ENCODE measurements around the gene CD9.
"Not testable (repeated sequence)": the region's sequence is repeated elsewhere in the genome, so short reads cannot be mapped to it uniquely, and the experiment has no call there.

Gene CD9

GRCh38 chr12:6180268-6181051, 19.7 kb upstream of the CD9 start:
- no peak for DNase-seq

GRCh38 chr12:6181166-6181565, 19.0 kb upstream of the CD9 start:
- DNase-seq: no peak

- DNase-seq: no peak
Observed at GRCh38 chr12:6181583-6182278, 18.5 kb upstream of the CD9 start.

- no peak for DNase-seq
Observed at GRCh38 chr12:6182279-6182898, 17.8 kb upstream of the CD9 start.

GRCh38 chr12:6183689-6184428, 16.3 kb upstream of the CD9 start:
- DNase-seq: no peak

GRCh38 chr12:6185961-6186827, 14.0 kb upstream of the CD9 start:
- DNase-seq: no peak

GRCh38 chr12:6187948-6188793, 12.0 kb upstream of the CD9 start:
- no peak for DNase-seq

GRCh38 chr12:6189028-6189427, 11.2 kb upstream of the CD9 start:
- no peak for DNase-seq

- not testable (repeated sequence) for DNase-seq
Observed at GRCh38 chr12:6189952-6190598, 10.1 kb upstream of the CD9 start.

GRCh38 chr12:6190767-6191530, 9.3 kb upstream of the CD9 start:
- not testable (repeated sequence) for DNase-seq

GRCh38 chr12:6192604-6193380, 7.4 kb upstream of the CD9 start:
- DNase-seq: no peak

GRCh38 chr12:6193853-6194815, 6.1 kb upstream of the CD9 start:
- DNase-seq: peak in 1 of 2 donors; percentile 64

GRCh38 chr12:6195665-6196535, 4.3 kb upstream of the CD9 start:
- peak; percentile 27 to 35 for DNase-seq

GRCh38 chr12:6198051-6198450, 2.1 kb upstream of the CD9 start:
- no peak for DNase-seq

- no peak for DNase-seq
Observed at GRCh38 chr12:6198556-6198955, 1.6 kb upstream of the CD9 start.

GRCh38 chr12:6198985-6199530, 1.1 kb upstream of the CD9 start:
- DNase-seq: no peak
